ENCODE data around the gene CDH24. TPM values are rescaled to one million over a fixed set of nuclear protein-coding genes. Genes with fewer than 3 reads are reported as not detected.

The CDH24 gene
- total and polyA plus RNA-seq, 9 of the 15 experiments (the other 6 are each of a cell fraction or from before 2014, with no cell fraction given), result 0.04 to 16.2 (median 4.9) TPM

- TF ChIP-seq MEF2A (IDR thresholded peaks at IDR 0.05; ENCODE audit: control insufficient read depth, low read depth, low read length), result no peak
- TF ChIP-seq RBM15 (IDR thresholded peaks at IDR 0.05; ENCODE audit: insufficient read depth, low read length), result no peak
- no peak for TF ChIP-seq EWSR1 (IDR thresholded peaks at IDR 0.05; ENCODE audit: borderline replicate concordance, low read depth, partially characterized antibody)
- no peak for TF ChIP-seq ZNF707 (CRISPR knock-in tag; conservative IDR thresholded peaks at IDR 0.05)
- TF ChIP-seq BRF2 (IDR thresholded peaks at IDR 0.05; ENCODE audit: borderline replicate concordance, insufficient read depth, insufficient read length), result no peak
- TF ChIP-seq SIN3B (IDR thresholded peaks at IDR 0.05; ENCODE audit: low read depth), result no peak
- TF ChIP-seq KDM5B (IDR thresholded peaks at IDR 0.05; ENCODE audit: insufficient replicate concordance, low read depth, low read length), result peak; percentile 74
- TF ChIP-seq ZNF174 (CRISPR knock-in tag; IDR thresholded peaks at IDR 0.05), result no peak
- TF ChIP-seq NELFE (IDR thresholded peaks at IDR 0.05; ENCODE audit: insufficient read depth, insufficient read length), result no peak
- TF ChIP-seq SRF (CRISPR knock-in tag; IDR thresholded peaks at IDR 0.05), result no peak
- TF ChIP-seq ZC3H11A (IDR thresholded peaks at IDR 0.05; ENCODE audit: low read depth, low read length), result no peak
- TF ChIP-seq SMAD1 (IDR thresholded peaks at IDR 0.05; ENCODE audit: low read depth, low read length, partially characterized antibody), result no peak
- TF ChIP-seq ZBTB8A (IDR thresholded peaks at IDR 0.05; ENCODE audit: partially characterized antibody), result no peak
- TF ChIP-seq CTCF (IDR thresholded peaks at IDR 0.05 in 2 of 3, conservative IDR thresholded peaks at IDR 0.05 in 1 of 3; ENCODE audit: insufficient read depth in 2 of 3, low read depth in 1 of 3, low read length in 3 of 3), result no peak
Observed at GRCh38 chr14:23056956-23057756, at the start of gene CDH24 (continued).
